GM19328 (cell line): ENCODE measurements around the gene EXOC4.

ENCODE experiments used
- ATAC-seq: cut with Tn5 transposase; IDR thresholded peaks from one replicate; pipeline ENCODE4 v1.9.1; 2021; ENCODE audit warnings: mild to moderate bottlenecking, moderate library complexity; ENCODE audit not compliant: unreplicated experiment

Gene EXOC4

GRCh38 chr7:133482599-133482998, 229.7 kb downstream of the EXOC4 start:
- no peak for ATAC-seq

GRCh38 chr7:133484086-133484485, 231.2 kb downstream of the EXOC4 start:
- no peak for ATAC-seq

DNA sequence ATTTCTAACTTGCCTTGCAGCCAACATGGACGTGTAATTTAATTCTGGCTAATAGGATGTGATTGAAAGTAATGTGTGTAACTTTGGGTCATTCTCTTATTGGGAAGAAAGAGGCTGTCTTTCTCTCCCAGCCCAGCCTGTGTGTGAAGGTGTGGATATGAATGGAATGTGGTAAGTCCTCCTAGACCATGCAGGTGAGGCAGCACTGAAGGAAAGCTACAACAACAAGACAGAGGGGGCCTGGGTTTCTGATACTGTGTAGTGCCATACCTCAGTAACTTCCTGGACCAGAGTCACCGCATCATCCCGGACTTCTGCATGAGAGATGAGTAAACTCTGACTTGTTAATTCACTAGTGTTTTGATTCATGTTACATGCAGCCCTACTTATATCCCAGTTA, 237.0 kb downstream of the EXOC4 start:
- no peak for ATAC-seq

DNA sequence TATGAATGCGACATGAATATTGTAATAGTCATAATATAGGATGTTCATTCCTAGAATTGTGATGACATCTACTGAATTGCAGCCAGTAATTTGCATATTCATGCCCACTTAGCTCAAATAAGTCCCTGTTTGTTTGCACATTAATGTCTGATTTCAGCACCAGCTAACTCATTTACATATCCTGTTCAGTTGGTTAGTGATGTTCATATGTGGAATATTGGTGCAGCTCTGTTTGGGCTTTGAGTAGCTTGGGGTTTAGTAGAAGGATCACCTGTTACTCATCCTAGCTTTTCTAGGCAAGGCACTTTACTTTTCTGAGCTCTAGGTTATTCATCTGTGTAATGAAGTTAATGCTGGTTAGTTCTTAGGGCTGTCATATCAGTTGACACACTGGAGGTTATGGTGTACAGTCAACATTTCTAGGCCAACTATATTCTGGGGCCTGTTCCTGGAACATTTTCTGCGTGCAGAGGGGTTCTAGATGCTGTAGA, 238.4 kb downstream of the EXOC4 start:
- no peak for ATAC-seq

DNA sequence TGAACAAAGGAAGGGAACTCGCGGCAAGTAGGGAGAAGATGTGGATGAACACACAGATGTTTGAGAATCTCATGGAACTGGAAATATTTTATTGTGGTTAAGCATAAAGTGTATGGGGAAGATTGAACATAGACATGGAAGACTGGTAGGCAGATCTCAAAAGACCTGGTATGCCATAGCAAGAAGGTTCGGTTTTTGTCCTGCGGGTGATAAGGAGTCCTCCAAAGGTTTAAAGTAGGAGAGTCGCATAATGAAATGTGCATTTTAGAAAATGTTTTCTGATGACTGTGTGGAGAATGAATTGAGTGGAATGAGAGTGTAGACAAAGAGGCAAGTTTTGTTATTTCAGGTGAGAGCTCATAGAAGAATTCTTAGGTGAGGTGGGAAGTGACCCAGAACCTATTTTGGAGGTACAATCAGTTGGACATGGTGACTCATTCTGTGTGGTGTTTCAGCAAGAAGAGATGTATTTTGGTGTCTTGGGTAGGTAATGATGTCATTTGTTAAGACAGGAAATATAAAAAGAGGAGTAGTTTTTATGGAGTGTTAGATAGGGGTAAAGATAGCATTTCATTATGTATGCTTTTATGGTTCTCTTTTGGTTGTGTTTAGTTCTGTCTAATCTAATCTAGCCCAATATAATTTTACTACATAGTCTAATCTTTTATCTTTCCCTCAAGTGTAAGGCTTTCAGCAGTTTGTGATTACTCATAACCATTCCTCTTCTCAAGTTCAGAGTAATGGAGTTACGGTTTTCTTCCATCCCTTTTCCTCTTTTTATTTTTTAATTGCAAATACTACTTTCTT, 239.2 kb downstream of the EXOC4 start:
- ATAC-seq = no peak

- no peak for ATAC-seq
Observed at GRCh38 chr7:133497061-133497460, 244.2 kb downstream of the EXOC4 start.

GRCh38 chr7:133501771-133502170, 248.9 kb downstream of the EXOC4 start:
- ATAC-seq = no peak

DNA sequence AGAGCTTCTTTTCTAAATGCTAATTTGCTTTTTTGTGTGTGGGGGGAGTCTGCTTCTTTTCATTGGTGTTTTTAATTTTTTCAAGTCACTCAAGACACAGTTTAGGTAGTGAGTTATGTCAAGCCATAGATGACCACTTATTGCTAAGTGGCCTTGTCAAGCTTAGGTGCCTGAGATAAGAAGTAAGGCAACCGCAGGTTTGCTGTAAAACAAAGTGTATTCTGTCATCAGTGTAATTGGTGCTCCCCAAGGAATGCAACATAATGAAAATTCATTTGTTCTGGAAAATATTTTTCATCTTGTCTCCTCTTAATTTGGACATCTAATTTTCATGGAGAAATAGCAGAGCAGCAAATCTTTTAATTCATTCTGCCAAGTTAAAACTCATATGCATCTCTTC, 249.6 kb downstream of the EXOC4 start:
- no peak for ATAC-seq

GRCh38 chr7:133502972-133503371, 250.1 kb downstream of the EXOC4 start:
- no peak for ATAC-seq

GRCh38 chr7:133504825-133505224, 251.9 kb downstream of the EXOC4 start:
- ATAC-seq = no peak

DNA sequence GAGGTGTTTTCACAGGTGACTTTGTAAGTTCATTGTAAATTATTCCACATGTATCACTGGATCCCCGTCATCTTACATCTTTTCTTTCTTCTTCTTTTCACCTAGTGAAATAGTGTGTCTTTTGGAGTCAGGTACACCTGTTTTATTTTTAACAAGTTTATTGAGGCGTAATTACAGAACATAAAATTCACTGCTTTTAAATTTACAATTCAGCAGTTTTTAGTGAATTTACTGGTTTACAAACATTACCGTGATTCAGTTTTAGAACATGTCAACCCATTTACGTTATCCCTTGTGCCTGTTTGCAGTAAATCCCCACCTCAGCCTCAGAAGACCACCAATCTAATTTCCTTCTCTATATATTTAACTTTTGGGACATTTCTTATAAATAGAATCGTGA, 256.9 kb downstream of the EXOC4 start:
- no peak for ATAC-seq

- ATAC-seq = no peak
Observed at GRCh38 chr7:133510326-133511055, 257.6 kb downstream of the EXOC4 start.

GRCh38 chr7:133511252-133511651, 258.4 kb downstream of the EXOC4 start:
- ATAC-seq = no peak

- no peak for ATAC-seq
Observed at GRCh38 chr7:133511708-133512107, 258.8 kb downstream of the EXOC4 start.

- ATAC-seq = no peak
Observed at GRCh38 chr7:133512560-133512959, 259.7 kb downstream of the EXOC4 start.

DNA sequence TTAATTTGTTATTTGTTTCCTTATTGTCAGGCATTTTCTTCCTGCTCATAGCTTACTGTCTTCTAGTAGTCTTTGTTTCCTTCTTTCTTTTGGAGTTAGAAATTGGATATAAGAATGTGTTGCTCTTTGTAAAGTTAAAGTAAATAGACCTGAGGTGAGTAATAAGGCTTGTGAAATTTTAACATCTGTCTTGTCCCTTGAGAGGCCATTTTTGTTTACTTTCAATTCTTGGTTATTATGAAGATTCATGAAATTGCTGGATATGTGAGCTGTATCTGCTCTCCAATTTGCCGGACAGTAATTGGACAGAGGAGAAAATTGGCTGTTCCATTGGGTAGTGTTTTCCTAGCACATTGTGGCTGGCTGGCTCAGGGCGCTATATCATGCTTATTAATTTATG, 260.7 kb downstream of the EXOC4 start:
- no peak for ATAC-seq

GRCh38 chr7:133514551-133514950, 261.7 kb downstream of the EXOC4 start:
- ATAC-seq = no peak

GRCh38 chr7:133517766-133518165, 264.9 kb downstream of the EXOC4 start:
- no peak for ATAC-seq

- ATAC-seq = no peak
Observed at GRCh38 chr7:133518718-133519117, 265.8 kb downstream of the EXOC4 start.

DNA sequence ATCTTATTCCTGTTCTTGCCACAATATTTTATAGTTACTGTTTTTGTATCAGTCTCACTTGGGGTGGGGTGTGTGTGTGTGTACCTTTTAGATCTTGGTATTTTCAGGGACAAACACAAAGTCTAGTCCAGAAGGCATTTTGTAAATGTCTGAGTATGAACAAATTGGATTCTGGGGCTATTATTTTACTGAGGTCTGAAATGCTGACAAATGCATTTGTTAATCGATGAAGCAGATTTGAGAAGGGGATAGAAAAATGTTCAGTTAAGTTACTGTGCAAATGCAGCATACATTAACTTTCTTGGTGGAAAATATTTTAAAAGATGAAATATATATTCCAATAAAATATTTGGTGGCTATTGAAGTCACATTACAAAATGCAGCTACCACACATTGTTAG, 267.4 kb downstream of the EXOC4 start:
- ATAC-seq = no peak

DNA sequence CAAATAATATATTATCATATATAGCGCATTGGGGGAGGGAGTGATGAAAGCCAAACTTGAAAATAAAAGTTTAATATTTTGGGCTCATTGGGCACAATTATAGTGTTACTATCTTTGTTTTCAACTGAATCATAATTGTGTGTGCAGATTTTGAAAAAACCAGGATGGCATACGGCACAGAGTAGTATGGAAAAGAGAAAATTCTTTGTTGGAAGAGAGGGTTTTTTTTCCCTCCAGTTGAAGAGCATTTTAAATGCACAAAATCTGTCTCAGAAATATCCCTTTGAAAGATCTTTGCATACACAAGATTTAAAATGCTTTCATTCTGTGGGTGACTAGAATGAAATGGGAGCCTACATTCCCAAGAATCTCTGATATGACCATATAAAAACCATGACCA, 269.6 kb downstream of the EXOC4 start:
- ATAC-seq = no peak

- no peak for ATAC-seq
Observed at GRCh38 chr7:133528796-133529195, 275.9 kb downstream of the EXOC4 start.
